Karpas-422 (cell line): Measurements from ENCODE around the gene TIGD7. TPM values are rescaled to one million over a fixed set of nuclear protein-coding genes. Genes with fewer than 3 reads are reported as not detected.

Source experiments
- DNase-seq: peaks from one replicate; pipeline ENCODE4 v3.0.0-alpha.2; 2015
- H2AFZ ChIP-seq: fragments of 200-600 bp; sonication (generic); 2 replicates; pipeline ENCODE4 v1.6.1; 2014; ENCODE audit warnings: antibody characterized with exemption, low read length, mixed read lengths
- H3K27ac ChIP-seq: fragments of 200-600 bp; sonication (generic); 2 replicates; pipeline ENCODE4 v1.5.1; 2014; ENCODE audit warnings: mild to moderate bottlenecking, low read length, moderate library complexity
- H3K27me3 ChIP-seq: fragments of 200-600 bp; sonication (generic); 2 replicates; pipeline ENCODE4 v1.6.1; 2014; ENCODE audit warnings: low read length, mixed read lengths
- H3K36me3 ChIP-seq: fragments of 200-600 bp; sonication (generic); 2 replicates; pipeline ENCODE4 v1.6.1; 2014; ENCODE audit warnings: low read length, mixed read lengths; ENCODE audit not compliant: insufficient read depth
- H3K4me1 ChIP-seq: fragments of 200-600 bp; sonication (generic); 2 replicates; pipeline ENCODE4 v1.6.1; 2014; ENCODE audit warnings: mild to moderate bottlenecking, low read length, mixed read lengths
- H3K4me2 ChIP-seq: fragments of 200-600 bp; sonication (generic); 2 replicates; pipeline ENCODE4 v1.6.1; 2014; ENCODE audit warnings: low read length, low read depth, mild to moderate bottlenecking; ENCODE audit not compliant: poor library complexity, severe bottlenecking
- H3K4me3 ChIP-seq: fragments of 200-600 bp; sonication (generic); 2 replicates; pipeline ENCODE4 v1.5.1; 2014; ENCODE audit warnings: mild to moderate bottlenecking, antibody characterized with exemption, low read length, mixed read lengths
- H3K79me2 ChIP-seq: fragments of 200-600 bp; sonication (generic); 2 replicates; pipeline ENCODE4 v1.6.1; 2014; ENCODE audit warnings: mild to moderate bottlenecking, low read length, mixed read lengths
- H3K9ac ChIP-seq: fragments of 200-600 bp; sonication (generic); 2 replicates; pipeline ENCODE4 v1.6.0; 2014; ENCODE audit warnings: low read length
- H3K9me2 ChIP-seq: fragments of 200-600 bp; sonication (generic), shearing (Covaris generic); replicated peaks from 2 replicates; pipeline ENCODE4 v1.6.0; 2014; ENCODE audit warnings: mild to moderate bottlenecking, low read length, moderate library complexity; ENCODE audit not compliant: insufficient read depth
- H3K9me3 ChIP-seq: fragments of 300-700, 200-600 bp; sonication (generic); 2 replicates; pipeline ENCODE4 v1.6.1; 2014; ENCODE audit warnings: low read length, mixed read lengths
- H4K20me1 ChIP-seq: fragments of 200-600 bp; sonication (generic); 2 replicates; pipeline ENCODE4 v1.6.1; 2014; ENCODE audit warnings: mild to moderate bottlenecking, antibody characterized with exemption, low read length, low read depth; ENCODE audit not compliant: insufficient read depth
- total RNA-seq: library from RNA; depleted of rRNA; stranded (reverse); fragments of >200 nt; shearing (Covaris generic); gene quantifications from 2 replicates; pipeline ENCODE4 v1.2.3, GENCODE V29; 2014; ENCODE audit warnings: low replicate concordance

Gene TIGD7
- total RNA-seq, 1 experiment from 2014 or later = 2.8 TPM

DNA sequence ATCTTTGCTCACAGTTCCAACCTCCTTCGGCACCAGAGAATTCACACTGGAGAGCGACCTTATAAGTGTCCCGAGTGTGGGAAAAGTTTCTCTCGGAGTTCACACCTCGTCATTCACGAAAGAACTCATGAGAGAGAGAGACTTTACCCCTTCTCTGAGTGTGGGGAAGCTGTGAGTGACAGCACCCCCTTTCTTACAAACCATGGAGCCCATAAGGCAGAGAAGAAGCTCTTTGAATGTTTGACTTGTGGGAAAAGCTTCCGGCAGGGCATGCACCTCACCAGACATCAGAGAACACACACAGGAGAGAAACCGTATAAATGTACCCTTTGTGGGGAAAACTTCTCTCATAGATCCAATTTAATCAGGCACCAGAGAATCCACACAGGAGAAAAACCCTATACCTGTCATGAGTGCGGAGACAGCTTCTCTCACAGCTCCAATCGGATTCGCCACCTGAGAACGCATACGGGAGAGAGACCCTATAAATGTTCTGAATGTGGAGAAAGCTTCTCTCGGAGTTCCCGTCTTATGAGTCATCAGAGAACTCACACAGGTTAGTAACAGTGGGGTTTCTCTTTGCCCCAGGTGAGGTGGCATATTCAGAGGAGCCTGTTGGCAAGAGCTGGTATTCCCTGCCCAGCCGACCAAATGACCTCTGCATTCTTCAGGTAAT, 15.1 kb downstream of the TIGD7 start:
- Histone ChIP-seq H2AFZ (no peak overlapping the region), H3K4me1 (no peaks in the 10 kb centered on the region), H3K4me2 (no peak overlapping the region), H3K9me3 (peaks cover 64% of the 10 kb centered on the region), H3K9me2 (no peaks in the 10 kb centered on the region), H4K20me1 (no peaks in the 10 kb centered on the region), H3K9ac (no peak overlapping the region), H3K27me3 (no peaks in the 10 kb centered on the region), H3K4me3 (no peak overlapping the region), H3K36me3 (peaks cover 87% of the 10 kb centered on the region), H3K27ac (no peak overlapping the region), H3K79me2 (peaks cover 75% of the 10 kb centered on the region)
- DNase-seq = no peak

DNA sequence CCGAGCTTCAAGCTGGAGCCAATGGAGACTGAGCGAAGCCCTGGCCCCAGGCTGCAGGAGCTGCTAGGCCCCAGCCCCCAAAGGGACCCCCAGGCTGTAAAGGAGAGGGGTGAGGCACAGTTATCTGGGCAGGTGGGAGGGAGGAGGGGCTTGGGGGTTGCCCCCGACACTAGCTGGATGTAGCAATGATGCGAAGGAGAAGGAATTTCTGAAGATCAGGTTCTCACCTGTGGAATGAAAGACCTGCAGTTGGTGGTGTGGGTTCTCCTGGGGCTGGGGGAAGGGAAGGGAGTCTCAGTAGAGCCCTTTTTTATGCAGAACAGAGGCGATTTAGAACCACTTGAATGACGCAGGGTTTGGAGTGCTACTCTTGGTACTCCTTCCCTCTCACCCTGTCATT, 20.1 kb downstream of the TIGD7 start:
- H3K9ac ChIP-seq = no peak overlapping the region

DNA sequence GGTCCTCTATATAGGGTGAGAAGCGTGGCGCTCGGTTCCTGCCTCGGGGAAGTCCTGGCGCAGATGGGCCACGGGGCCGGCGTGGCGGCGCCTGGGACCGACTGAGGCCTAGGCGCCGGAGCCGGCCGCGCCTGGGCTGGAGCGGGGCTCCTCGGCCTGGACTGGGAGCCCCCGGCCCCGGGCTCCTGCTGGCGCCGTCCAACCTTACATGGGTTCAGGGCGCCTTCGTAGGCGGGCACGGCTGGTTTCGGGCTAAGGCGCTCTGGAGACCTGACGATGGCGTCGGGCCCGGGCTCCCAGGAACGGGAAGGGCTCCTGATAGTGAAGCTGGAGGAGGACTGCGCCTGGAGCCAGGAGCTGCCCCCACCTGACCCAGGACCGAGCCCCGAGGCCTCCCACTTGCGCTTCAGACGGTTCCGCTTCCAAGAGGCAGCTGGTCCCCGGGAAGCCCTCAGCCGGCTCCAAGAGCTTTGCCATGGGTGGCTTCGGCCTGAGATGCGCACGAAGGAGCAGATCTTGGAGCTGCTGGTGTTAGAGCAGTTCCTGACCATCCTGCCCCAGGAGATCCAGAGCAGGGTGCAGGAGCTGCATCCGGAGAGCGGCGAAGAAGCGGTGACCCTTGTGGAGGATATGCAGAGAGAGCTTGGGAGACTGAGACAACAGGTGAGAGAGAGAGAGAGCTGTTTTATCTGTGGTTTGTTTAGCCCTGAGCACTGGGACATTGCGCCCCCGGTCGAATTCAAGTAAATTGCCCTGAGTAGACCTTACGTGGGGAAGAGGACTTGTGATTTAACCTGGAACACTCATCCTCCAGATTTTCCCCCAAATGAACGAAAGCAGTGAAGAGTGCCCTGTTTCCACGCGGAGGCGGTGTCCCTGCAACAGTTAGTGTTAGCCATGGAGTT, 21.4 kb downstream of the TIGD7 start:
- peak overlapping the region; percentile 88; the same call in 1 of the 2 replicates for H3K27ac ChIP-seq
- H3K27me3 ChIP-seq = no peaks in the 10 kb centered on the region
- peaks cover 23% of the 10 kb centered on the region for H3K4me1 ChIP-seq
- H3K4me3 ChIP-seq = peak overlapping the region; percentile 77
- H4K20me1 ChIP-seq = no peaks in the 10 kb centered on the region
- DNase-seq = no peak
- peaks cover 43% of the 10 kb centered on the region for H3K36me3 ChIP-seq
- H3K79me2 ChIP-seq = peaks cover 50% of the 10 kb centered on the region
- peaks cover 18% of the 10 kb centered on the region for H3K9me3 ChIP-seq
- peak overlapping the region; percentile 99 for H3K9ac ChIP-seq
- H2AFZ ChIP-seq = no peak overlapping the region
- no peaks in the 10 kb centered on the region for H3K9me2 ChIP-seq
- H3K4me2 ChIP-seq = peak overlapping the region; percentile 87

More for the DNA sequence above, 20.1 kb downstream of the TIGD7 start:
- H4K20me1 ChIP-seq = no peaks in the 10 kb centered on the region
- no peak overlapping the region for H3K27ac ChIP-seq
- no peak overlapping the region for H2AFZ ChIP-seq
- H3K4me2 ChIP-seq = peak overlapping the region; percentile 87
- DNase-seq = no peak
- H3K4me3 ChIP-seq = peak overlapping the region; percentile 77; the same call in 1 of the 2 replicates
- no peaks in the 10 kb centered on the region for H3K27me3 ChIP-seq
- H3K4me1 ChIP-seq = peaks cover 23% of the 10 kb centered on the region
- H3K79me2 ChIP-seq = peaks cover 61% of the 10 kb centered on the region
- H3K36me3 ChIP-seq = peaks cover 56% of the 10 kb centered on the region
- H3K9me3 ChIP-seq = peaks cover 31% of the 10 kb centered on the region
- no peaks in the 10 kb centered on the region for H3K9me2 ChIP-seq

GRCh38 chr16:3282730-3283542, 22.3 kb downstream of the TIGD7 start, which contains the start of gene ZNF263:
TSS of gene ZNF263 (plus strand) at chr16:3283491. CDS start at chr16:3283819, 328 bp downstream.
- H2AFZ ChIP-seq = peak within 1 kb of the TSS; percentile 94

GRCh38 chr16:3282103-3282729, 23.0 kb downstream of the TIGD7 start:
- Histone ChIP-seq H3K9me2 (no peaks in the 10 kb centered on the region), H3K4me3 (peak overlapping the region; percentile 77), H3K4me1 (peaks cover 23% of the 10 kb centered on the region), H3K27me3 (no peaks in the 10 kb centered on the region), H3K79me2 (peaks cover 37% of the 10 kb centered on the region), H2AFZ (peak overlapping the region; percentile 94), H3K9me3 (peaks cover 11% of the 10 kb centered on the region; the same call in 1 of the 2 replicates), H3K36me3 (peaks cover 29% of the 10 kb centered on the region), H3K4me2 (peak overlapping the region; percentile 87), H4K20me1 (no peaks in the 10 kb centered on the region), H3K9ac (peak overlapping the region; percentile 99), H3K27ac (peak overlapping the region; percentile 88; the same call in 1 of the 2 replicates)
- no peak for DNase-seq

More at GRCh38 chr16:3282730-3283542, 22.3 kb downstream of the TIGD7 start, which contains the start of gene ZNF263:
- Histone ChIP-seq H3K4me3 (peak within 1 kb of the TSS; percentile 77), H3K9ac (peak within 1 kb of the TSS; percentile 99), H3K27ac (peak within 1 kb of the TSS; percentile 88), H3K36me3 (peaks cover 35% of the 10 kb centered on the region), H3K4me1 (peaks cover 23% of the 10 kb centered on the region), H3K27me3 (no peaks in the 10 kb centered on the region), H4K20me1 (no peaks in the 10 kb centered on the region), H3K9me3 (peaks cover 11% of the 10 kb centered on the region; the same call in 1 of the 2 replicates), H3K79me2 (peaks cover 42% of the 10 kb centered on the region), H3K4me2 (peak within 1 kb of the TSS; percentile 87), H3K9me2 (no peaks in the 10 kb centered on the region)
- peak; percentile 98 for DNase-seq

DNA sequence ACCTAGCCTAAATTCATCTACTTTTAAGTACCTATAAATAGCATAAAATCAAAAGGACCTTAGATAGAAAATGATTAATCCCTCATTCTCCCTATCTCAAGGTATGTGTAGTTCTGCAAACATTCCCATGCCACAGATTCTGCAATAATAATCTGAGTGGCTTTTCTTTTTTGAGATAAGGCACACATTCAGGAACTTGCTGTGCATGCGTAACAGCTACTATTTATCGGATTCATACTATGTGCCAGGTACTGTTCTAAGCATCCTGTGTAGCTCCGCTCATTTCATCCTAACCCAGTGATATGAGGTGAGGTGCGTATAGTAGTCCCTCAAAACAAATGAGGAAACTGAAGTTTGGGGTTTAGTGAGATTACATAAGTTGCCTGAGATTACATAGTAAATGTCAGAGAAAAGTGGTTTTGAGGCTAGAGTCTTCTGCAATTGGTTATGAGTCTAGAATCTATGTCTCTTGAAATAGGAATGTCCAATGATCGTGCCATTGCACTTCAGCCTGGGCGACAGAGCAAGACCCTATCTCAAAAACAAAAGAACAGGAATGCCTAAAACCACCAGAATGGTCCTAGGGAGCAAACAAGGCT, 23.9 kb downstream of the TIGD7 start:
- Histone ChIP-seq H3K4me2 (peak overlapping the region; percentile 87), H3K36me3 (peaks cover 20% of the 10 kb centered on the region), H3K4me1 (peaks cover 25% of the 10 kb centered on the region), H3K27me3 (no peaks in the 10 kb centered on the region), H3K79me2 (peaks cover 30% of the 10 kb centered on the region), H3K9me2 (no peaks in the 10 kb centered on the region), H3K4me3 (no peak overlapping the region), H3K9ac (no peak overlapping the region), H4K20me1 (no peaks in the 10 kb centered on the region), H3K9me3 (peaks cover 11% of the 10 kb centered on the region; the same call in 1 of the 2 replicates), H3K27ac (no peak overlapping the region), H2AFZ (no peak overlapping the region)
- DNase-seq = no peak

- no peak overlapping the region for H3K4me3 ChIP-seq
- no peak overlapping the region for H3K27ac ChIP-seq
- H2AFZ ChIP-seq = no peak overlapping the region
- H3K9me2 ChIP-seq = no peaks in the 10 kb centered on the region
- peaks cover 25% of the 10 kb centered on the region for H3K4me1 ChIP-seq
- no peak for DNase-seq
- no peaks in the 10 kb centered on the region for H3K27me3 ChIP-seq
- H3K36me3 ChIP-seq = no peaks in the 10 kb centered on the region
- H4K20me1 ChIP-seq = no peaks in the 10 kb centered on the region
- H3K9me3 ChIP-seq = no peaks in the 10 kb centered on the region
- H3K9ac ChIP-seq = no peak overlapping the region
- no peak overlapping the region for H3K4me2 ChIP-seq
- no peaks in the 10 kb centered on the region for H3K79me2 ChIP-seq
Measured at GRCh38 chr16:3276679-3277078, 28.6 kb downstream of the TIGD7 start.
